H1 (cell line): ENCODE results near the gene ATP11C. TPM values are rescaled to one million over a fixed set of nuclear protein-coding genes. Genes with fewer than 3 reads are reported as not detected.

ENCODE experiments used
- CTCF ChIA-PET: fragments of 300-600 bp; sonication (Branson Sonifier 250); formaldehyde crosslinking; loops from one replicate; lab custom pipeline; 2021; ENCODE audit not compliant: partially characterized antibody; lab: Charles Lee
- POLR2A ChIA-PET: fragments of 300-600 bp; sonication (Branson Sonifier 250); formaldehyde crosslinking; loops from one replicate; lab custom pipeline; 2021; ENCODE audit warnings: inconsistent platforms; ENCODE audit not compliant: partially characterized antibody; lab: Charles Lee
- DNase-seq, 2 experiments: peaks; one replicate each; pipeline versions ENCODE4 v3.0.0 to v3.0.0-alpha.2; 2010 to 2022; ENCODE audit warnings: low spot score in 2 of 2, low read depth in 1 of 2, mixed read lengths in 1 of 2
- FAIRE-seq: peaks from 2 replicates; lab custom pipeline; 2011; peaks lifted over from hg19 to GRCh38; lab: Jason Lieb, UNC
- H2AFZ ChIP-seq: 2 replicates; pipeline ENCODE4 v1.8.1; 2012; ENCODE audit warnings: low read length, inconsistent platforms
- H2AK5ac ChIP-seq: 2 replicates; pipeline ENCODE4 v1.6.1; 2013; ENCODE audit warnings: low read depth, low read length
- H2BK120ac ChIP-seq: replicated peaks from 2 replicates; pipeline ENCODE3; 2013; ENCODE audit warnings: low read depth, low read length, inconsistent platforms
- H2BK12ac ChIP-seq: 2 replicates; pipeline ENCODE4 v1.6.1; 2013; ENCODE audit warnings: low read depth, low read length
- H2BK15ac ChIP-seq: 2 replicates; pipeline ENCODE4 v1.6.1; 2013; ENCODE audit warnings: low read length
- H2BK20ac ChIP-seq: 2 replicates; pipeline ENCODE4 v1.6.1; 2013; ENCODE audit warnings: low read length
- H2BK5ac ChIP-seq: 2 replicates; pipeline ENCODE4 v1.6.1; 2013; ENCODE audit warnings: low read depth, low read length
- H3K14ac ChIP-seq: 2 replicates; pipeline ENCODE4 v1.6.1; 2013; ENCODE audit warnings: inconsistent platforms; ENCODE audit not compliant: insufficient read length
- H3K18ac ChIP-seq: 2 replicates; pipeline ENCODE4 v1.6.1; 2013; ENCODE audit warnings: low read length; ENCODE audit errors: extremely low read depth
- H3K23ac ChIP-seq: 2 replicates; pipeline ENCODE4 v1.6.1; 2013; ENCODE audit warnings: inconsistent platforms; ENCODE audit not compliant: insufficient read length
- H3K23me2 ChIP-seq: 2 replicates; pipeline ENCODE4 v1.6.1; 2013; ENCODE audit warnings: low read depth, low read length
- H3K27ac ChIP-seq: 2 replicates; pipeline ENCODE4 v1.6.1; 2011; ENCODE audit warnings: low read depth, low read length, inconsistent platforms
- H3K27me3 ChIP-seq, 4 experiments: replicated peaks in 1 of 4; 1 replicate in 1 of 4; 2 replicates in 3 of 4; pipeline versions ENCODE4 v1.6.1 to v1.8.1; 2011 to 2013; ENCODE audit warnings: low read length in 3 of 4, mild to moderate bottlenecking in 3 of 4, inconsistent platforms in 2 of 4, mixed read lengths in 2 of 4, moderate library complexity in 1 of 4; ENCODE audit not compliant: control insufficient read depth in 3 of 4, insufficient read depth in 3 of 4; ENCODE audit errors: extremely low read depth in 1 of 4
- H3K36me3 ChIP-seq, 4 experiments: 2 replicates each; pipeline versions ENCODE4 v1.6.1 to v1.8.1; 2011 to 2013; ENCODE audit warnings: mild to moderate bottlenecking in 4 of 4, low read length in 3 of 4, moderate library complexity in 2 of 4, control low read depth in 1 of 4, inconsistent platforms in 1 of 4; ENCODE audit not compliant: insufficient read depth in 4 of 4, control insufficient read depth in 2 of 4
- H3K4ac ChIP-seq: replicated peaks from 2 replicates; pipeline ENCODE3; 2013; ENCODE audit warnings: low read length, low read depth, mixed read lengths, inconsistent platforms; ENCODE audit not compliant: insufficient read length
- H3K4me1 ChIP-seq, 4 experiments: replicated peaks in 1 of 4; 1 replicate in 1 of 4; 2 replicates in 3 of 4; pipeline versions ENCODE4 v1.6.1 to v1.8.1; 2011 to 2013; ENCODE audit warnings: low read length in 3 of 4, inconsistent platforms in 2 of 4, mixed read lengths in 1 of 4; ENCODE audit not compliant: insufficient read depth in 4 of 4, control insufficient read depth in 3 of 4
- H3K4me2 ChIP-seq, 2 experiments: 2 replicates each; pipeline versions ENCODE4 v1.6.1 to v1.8.1; 2011 to 2013; ENCODE audit warnings: low read depth in 2 of 2, low read length in 2 of 2, control low read depth in 1 of 2, inconsistent platforms in 1 of 2, mild to moderate bottlenecking in 1 of 2; ENCODE audit not compliant: insufficient read depth in 1 of 2
- H3K4me3 ChIP-seq, 4 experiments: fragments of 200-600, 300-600 bp in 1 of 4; sonication (generic), shearing (Covaris generic), sonication (Bioruptor Twin) in 1 of 4; 2 replicates each; pipeline versions ENCODE4 v1.5.1 to v1.8.1; 2011 to 2016; ENCODE audit warnings: low read length in 4 of 4, low read depth in 3 of 4, control low read depth in 2 of 4, inconsistent platforms in 2 of 4, mild to moderate bottlenecking in 2 of 4, mixed read lengths in 1 of 4, moderate library complexity in 1 of 4; ENCODE audit not compliant: insufficient read depth in 2 of 4; ENCODE audit errors: extremely low read depth in 1 of 4
- H3K56ac ChIP-seq: replicated peaks from 2 replicates; pipeline ENCODE3; 2013; ENCODE audit warnings: low read depth, mild to moderate bottlenecking, mixed read lengths, low read length, inconsistent platforms; ENCODE audit not compliant: insufficient read length
- H3K79me1 ChIP-seq: 2 replicates; pipeline ENCODE4 v1.6.1; 2013; ENCODE audit warnings: low read depth, low read length, control low read depth
- H3K79me2 ChIP-seq, 2 experiments: 2 replicates each; pipeline versions ENCODE4 v1.6.1 to v1.8.1; 2012 to 2013; ENCODE audit warnings: low read length in 2 of 2, mild to moderate bottlenecking in 2 of 2, inconsistent platforms in 1 of 2; ENCODE audit not compliant: insufficient read depth in 2 of 2, control insufficient read depth in 1 of 2
- H3K9ac ChIP-seq, 4 experiments: replicated peaks in 1 of 4; 1 replicate in 1 of 4; 2 replicates in 3 of 4; pipeline versions ENCODE4 v1.6.1 to v1.8.1; 2011 to 2013; ENCODE audit warnings: low read depth in 3 of 4, low read length in 3 of 4, control low read depth in 2 of 4, mild to moderate bottlenecking in 2 of 4, moderate library complexity in 2 of 4, inconsistent platforms in 1 of 4; ENCODE audit errors: extremely low read depth in 1 of 4
- H3K9me3 ChIP-seq, 2 experiments: 2 replicates each; pipeline versions ENCODE4 v1.6.1 to v1.8.1; 2012 to 2013; ENCODE audit warnings: mild to moderate bottlenecking in 2 of 2, moderate library complexity in 2 of 2, control low read depth in 1 of 2, inconsistent platforms in 1 of 2, low read depth in 1 of 2, low read length in 1 of 2, mixed read lengths in 1 of 2; ENCODE audit not compliant: insufficient read depth in 2 of 2
- H4K20me1 ChIP-seq, 2 experiments: replicated peaks in 1 of 2; 2 replicates each; pipeline versions ENCODE3 to v1.8.1; 2011 to 2013; ENCODE audit warnings: inconsistent platforms in 2 of 2, low read length in 2 of 2, mild to moderate bottlenecking in 1 of 2; ENCODE audit not compliant: insufficient read depth in 2 of 2, control insufficient read depth in 1 of 2
- H4K5ac ChIP-seq: 2 replicates; pipeline ENCODE4 v1.6.1; 2013; ENCODE audit warnings: low read length, low read depth, mixed read lengths, inconsistent platforms; ENCODE audit not compliant: insufficient read length
- H4K8ac ChIP-seq: 2 replicates; pipeline ENCODE4 v1.8.0; 2013; ENCODE audit warnings: mild to moderate bottlenecking, moderate library complexity, low read length, inconsistent platforms; ENCODE audit not compliant: insufficient read depth; ENCODE audit errors: extremely low read depth
- H4K91ac ChIP-seq: replicated peaks from 2 replicates; pipeline ENCODE3; 2013; ENCODE audit warnings: low read length, mixed read lengths, inconsistent platforms; ENCODE audit not compliant: insufficient read length
- WGBS, 2 experiments: shearing (Covaris generic) in 1 of 2; methylation state at CpG; one replicate each; pipeline versions ENCODE4 v1.1.6 to v1.1.7; 2013 to 2015; ENCODE audit warnings: low lambda C conversion rate in 2 of 2, mixed read lengths in 2 of 2, inconsistent platforms in 1 of 2, low coverage in 1 of 2, missing lambda C conversion rate in 1 of 2; ENCODE audit not compliant: insufficient replicate concordance in 2 of 2, insufficient coverage in 1 of 2, insufficient read length in 1 of 2; ENCODE audit errors: extremely low coverage in 1 of 2, missing lambda C conversion rate in 1 of 2; 5-methylcytosine and 5-hydroxymethylcytosine counted together
- polyA plus RNA-seq, 7 experiments: library from polyadenylated mRNA; depleted of rRNA in 3 of 7; stranded (reverse) in 5 of 7; unstranded in 2 of 7; fragments of >200 nt in 5 of 7; fragments of 200-250 nt in 2 of 7; gene quantifications; 1 replicate in 5 of 7; 2 replicates in 1 of 7; 4 replicates in 1 of 7; pipeline versions ENCODE4 v1.2.1 to v1.2.3, GENCODE V29; 2011 to 2013; ENCODE audit warnings: missing spikeins in 2 of 7, mixed read lengths in 2 of 7
- total RNA-seq: library from RNA; stranded (reverse); fragmentation: NEBNext Ultra II Directional; extraction: Animal tissue kit (Norgen Biotek cat#: 25700); gene quantifications from 2 replicates; pipeline ENCODE4 v1.2.1, GENCODE V29; 2021
- TF ChIP-seq, protein P1 (sequence below), 3 experiments: IDR thresholded peaks; 1 replicate in 2 of 3; 2 replicates in 1 of 3; pipeline versions ENCODE4 v1.5.1 to v1.6.1; 2011; ENCODE audit warnings: low read length in 3 of 3, mild to moderate bottlenecking in 3 of 3, inconsistent platforms in 2 of 3, low read depth in 1 of 3, moderate library complexity in 1 of 3; ENCODE audit not compliant: insufficient read depth in 1 of 3; ENCODE audit errors: control extremely low read depth in 1 of 3
- TF ChIP-seq, protein P2 (sequence below): IDR thresholded peaks from 2 replicates; pipeline ENCODE4 v1.6.1; 2011; ENCODE audit warnings: low read length, improper control_type of control experiment

Gene ATP11C
- total and polyA plus RNA-seq, 2 of the 8 experiments (the other 6 are each of a cell fraction or from before 2014, with no cell fraction given): 14.7 to 52.1 TPM

GRCh38 chrX:139708067-139708466 is 224.8 kb downstream of the ATP11C start, which contains the start of gene MCF2:
MCF2 (minus strand) TSS chrX:139708167; CDS start chrX:139651744, 56,423 bp downstream.
- Histone ChIP-seq H3K27me3 (no peaks in the 10 kb centered on the region), H3K79me2 (no peaks in the 10 kb centered on the region), H3K9ac (no peak within 1 kb of the TSS), H3K4me1 (no peaks in the 10 kb centered on the region), H3K79me1 (no peaks in the 10 kb centered on the region), H3K4me2 (no peak within 1 kb of the TSS), H3K23me2 (no peaks in the 10 kb centered on the region), H3K9me3 (no peaks in the 10 kb centered on the region)
- no peak for FAIRE-seq
- POLR2A ChIA-PET: no interaction called here
- TF ChIP-seq, protein P1, sequence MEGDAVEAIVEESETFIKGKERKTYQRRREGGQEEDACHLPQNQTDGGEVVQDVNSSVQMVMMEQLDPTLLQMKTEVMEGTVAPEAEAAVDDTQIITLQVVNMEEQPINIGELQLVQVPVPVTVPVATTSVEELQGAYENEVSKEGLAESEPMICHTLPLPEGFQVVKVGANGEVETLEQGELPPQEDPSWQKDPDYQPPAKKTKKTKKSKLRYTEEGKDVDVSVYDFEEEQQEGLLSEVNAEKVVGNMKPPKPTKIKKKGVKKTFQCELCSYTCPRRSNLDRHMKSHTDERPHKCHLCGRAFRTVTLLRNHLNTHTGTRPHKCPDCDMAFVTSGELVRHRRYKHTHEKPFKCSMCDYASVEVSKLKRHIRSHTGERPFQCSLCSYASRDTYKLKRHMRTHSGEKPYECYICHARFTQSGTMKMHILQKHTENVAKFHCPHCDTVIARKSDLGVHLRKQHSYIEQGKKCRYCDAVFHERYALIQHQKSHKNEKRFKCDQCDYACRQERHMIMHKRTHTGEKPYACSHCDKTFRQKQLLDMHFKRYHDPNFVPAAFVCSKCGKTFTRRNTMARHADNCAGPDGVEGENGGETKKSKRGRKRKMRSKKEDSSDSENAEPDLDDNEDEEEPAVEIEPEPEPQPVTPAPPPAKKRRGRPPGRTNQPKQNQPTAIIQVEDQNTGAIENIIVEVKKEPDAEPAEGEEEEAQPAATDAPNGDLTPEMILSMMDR (IDR thresholded peaks at IDR 0.05; ENCODE audit: control extremely low read depth in 1 of 3, insufficient read depth in 1 of 3, low read depth in 1 of 3, low read length in 3 of 3): no peak
- TF ChIP-seq, protein P2, sequence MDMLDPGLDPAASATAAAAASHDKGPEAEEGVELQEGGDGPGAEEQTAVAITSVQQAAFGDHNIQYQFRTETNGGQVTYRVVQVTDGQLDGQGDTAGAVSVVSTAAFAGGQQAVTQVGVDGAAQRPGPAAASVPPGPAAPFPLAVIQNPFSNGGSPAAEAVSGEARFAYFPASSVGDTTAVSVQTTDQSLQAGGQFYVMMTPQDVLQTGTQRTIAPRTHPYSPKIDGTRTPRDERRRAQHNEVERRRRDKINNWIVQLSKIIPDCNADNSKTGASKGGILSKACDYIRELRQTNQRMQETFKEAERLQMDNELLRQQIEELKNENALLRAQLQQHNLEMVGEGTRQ: no peak
- TF ChIP-seq, all 59 proteins: peak for 0
- Histone ChIP-seq H4K20me1 (no peaks in the 10 kb centered on the region), H2BK5ac (no peak within 1 kb of the TSS), H3K36me3 (no peaks in the 10 kb centered on the region), H3K18ac (no peak within 1 kb of the TSS), H2BK12ac (no peak within 1 kb of the TSS), H3K4ac (no peak within 1 kb of the TSS), H2AFZ (no peak within 1 kb of the TSS), H2BK20ac (no peak within 1 kb of the TSS), H3K27ac (no peak within 1 kb of the TSS), H2BK15ac (no peak within 1 kb of the TSS), H3K23ac (no peak within 1 kb of the TSS), H2AK5ac (no peak within 1 kb of the TSS), H4K91ac (no peak within 1 kb of the TSS), H3K4me3 (no peak within 1 kb of the TSS), H3K14ac (no peak within 1 kb of the TSS), H4K8ac (no peak within 1 kb of the TSS), H4K5ac (no peak within 1 kb of the TSS), H3K56ac (no peak within 1 kb of the TSS), H2BK120ac (no peak within 1 kb of the TSS)
- CTCF ChIA-PET: no interaction called here
- DNase-seq: no peak
- WGBS, 2 experiments: 100% methylated on average over 4 of the region's 4 CpGs; no CpG with 5 or more reads in 1 of the 2 experiments
